ENCODE data around the gene EPHA8.

EPHA8 gene

GRCh38 chr1:22646384-22646783 is 83.1 kb downstream of the EPHA8 start:
- DNase-seq (ENCODE audit: low spot score), result no peak

GRCh38 chr1:22650089-22650693 is 86.9 kb downstream of the EPHA8 start:
- DNase-seq (ENCODE audit: low spot score), result no peak

DNA sequence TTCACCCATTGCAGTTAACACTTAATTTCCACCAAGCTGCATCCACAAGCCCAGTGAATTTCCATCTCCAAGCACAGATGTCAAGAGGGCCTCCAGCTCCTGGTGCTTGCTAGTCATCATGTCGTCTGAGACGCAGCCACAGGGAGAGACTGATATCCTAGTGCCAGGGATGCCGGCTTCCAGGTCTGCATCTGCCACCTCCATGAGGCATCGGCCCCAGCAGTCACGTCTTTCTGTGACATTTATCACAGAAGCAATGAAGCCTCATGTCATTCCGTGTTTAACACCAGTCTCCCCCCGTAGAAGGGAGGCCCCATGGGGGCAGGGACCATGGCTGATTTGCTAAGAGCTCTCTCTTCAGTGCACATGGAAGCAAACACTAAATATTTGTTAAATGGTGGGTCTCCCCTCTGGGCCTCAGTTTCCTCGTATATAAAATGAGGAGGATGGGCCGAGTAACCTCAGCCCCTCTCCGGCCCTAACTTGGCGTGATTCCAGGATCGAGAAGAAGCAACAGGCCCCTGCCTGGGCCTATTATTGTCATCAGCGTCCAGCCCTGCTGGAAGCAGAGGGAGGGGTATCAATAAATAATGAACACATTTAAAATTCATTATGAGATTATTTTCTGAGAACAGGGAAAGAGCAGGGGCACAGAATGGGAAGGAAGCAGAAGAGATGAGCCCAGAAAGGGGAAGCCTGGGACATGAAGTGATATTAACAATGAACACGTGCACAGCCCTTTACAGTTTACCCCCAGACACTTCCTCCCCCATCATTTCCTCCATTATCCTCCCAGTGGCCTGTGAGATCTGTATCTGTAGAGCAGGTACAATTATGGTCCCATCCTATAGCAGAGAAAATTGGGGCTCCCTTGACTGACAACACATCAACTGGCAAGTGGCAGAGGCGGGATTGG is 88.9 kb downstream of the EPHA8 start:
- no peak for DNase-seq (ENCODE audit: low spot score)

- DNase-seq (ENCODE audit: low spot score), result no peak
Observed at GRCh38 chr1:22652881-22653316, 89.6 kb downstream of the EPHA8 start, which contains the start of gene C1QB. TSS of gene C1QB (plus strand) at chr1:22653236. CDS start at chr1:22659463, 6,227 bp downstream.

Measured in cerebellar cortex (tissue), 1 donor.